GM19239 (cell line): ENCODE data around the gene MGAT5B.

ENCODE experiments used
- DNase-seq: peaks from one replicate; pipeline ENCODE4 v3.0.0; 2011; ENCODE audit warnings: low spot score; ENCODE audit not compliant: insufficient read length
- FAIRE-seq: peaks from 2 replicates; lab custom pipeline; 2011; peaks lifted over from hg19 to GRCh38; lab: Jason Lieb, UNC

Gene MGAT5B

DNA sequence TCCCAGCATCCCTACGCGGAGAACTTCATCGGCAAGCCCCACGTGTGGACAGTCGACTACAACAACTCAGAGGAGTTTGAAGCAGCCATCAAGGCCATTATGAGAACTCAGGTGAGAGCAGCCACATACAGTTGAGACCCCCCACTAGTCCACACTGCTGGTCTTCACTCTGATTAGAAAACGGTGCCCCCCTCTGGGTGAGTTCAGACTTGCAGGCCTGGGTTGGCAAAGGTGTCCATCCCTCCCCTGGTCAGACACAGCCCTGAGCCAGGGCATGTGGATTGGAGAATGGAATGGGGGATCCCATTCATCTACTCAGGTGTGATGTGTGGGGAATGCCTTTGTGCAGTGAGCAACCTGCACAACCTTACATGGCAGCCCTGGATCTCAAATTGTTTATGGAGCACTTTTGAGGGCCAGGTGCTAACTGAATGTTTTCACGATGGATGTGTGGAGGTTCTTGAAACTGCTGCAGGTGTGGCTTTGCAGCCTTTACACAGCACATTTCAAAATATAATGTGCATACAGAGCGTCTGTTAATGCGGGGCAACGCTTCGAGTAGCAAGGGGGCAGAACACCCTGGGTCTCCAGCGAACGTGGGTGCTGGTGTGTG is 72.6 kb downstream of the MGAT5B start:
- FAIRE-seq (no peak), DNase-seq (no peak)

GRCh38 chr17:76943202-76943601 is 75.0 kb downstream of the MGAT5B start:
- no peak for DNase-seq
- FAIRE-seq = no peak

- no peak for FAIRE-seq
Observed at GRCh38 chr17:76943781-76944213, 75.6 kb downstream of the MGAT5B start.

GRCh38 chr17:76944477-76944876 is 76.3 kb downstream of the MGAT5B start:
- no peak for FAIRE-seq
- no peak for DNase-seq

More at GRCh38 chr17:76943781-76944213, 75.6 kb downstream of the MGAT5B start:
- no peak for DNase-seq

DNA sequence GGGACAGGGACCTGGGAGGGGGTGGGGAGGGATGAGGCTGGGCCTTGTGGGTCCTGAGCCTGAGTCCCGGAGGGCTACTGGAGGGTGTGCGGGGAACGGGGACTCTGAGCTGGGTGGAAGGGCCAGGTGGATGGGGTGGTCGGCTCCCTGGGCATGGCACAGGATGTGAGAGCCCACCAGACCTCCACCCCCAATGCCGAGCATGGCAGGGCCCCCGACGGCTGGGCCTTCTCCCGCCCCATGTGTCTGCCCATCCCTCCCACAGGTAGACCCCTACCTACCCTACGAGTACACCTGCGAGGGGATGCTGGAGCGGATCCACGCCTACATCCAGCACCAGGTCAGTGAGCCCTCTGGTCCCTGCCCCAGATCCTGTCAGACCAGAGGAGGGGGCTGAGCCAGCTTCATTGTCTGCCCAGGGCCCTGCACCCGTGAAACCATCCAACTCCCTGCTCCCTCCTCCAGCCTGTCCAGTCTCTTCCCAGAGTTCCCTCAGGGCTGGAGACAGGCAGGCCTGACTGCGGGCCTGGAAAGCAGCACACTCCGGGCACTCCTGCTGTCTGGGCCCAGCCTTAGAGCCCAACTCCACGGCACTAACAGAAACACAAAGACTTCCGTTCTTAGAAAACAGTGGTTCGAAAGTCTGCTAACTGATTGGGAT is 78.0 kb downstream of the MGAT5B start:
- DNase-seq = no peak
- FAIRE-seq = no peak

DNA sequence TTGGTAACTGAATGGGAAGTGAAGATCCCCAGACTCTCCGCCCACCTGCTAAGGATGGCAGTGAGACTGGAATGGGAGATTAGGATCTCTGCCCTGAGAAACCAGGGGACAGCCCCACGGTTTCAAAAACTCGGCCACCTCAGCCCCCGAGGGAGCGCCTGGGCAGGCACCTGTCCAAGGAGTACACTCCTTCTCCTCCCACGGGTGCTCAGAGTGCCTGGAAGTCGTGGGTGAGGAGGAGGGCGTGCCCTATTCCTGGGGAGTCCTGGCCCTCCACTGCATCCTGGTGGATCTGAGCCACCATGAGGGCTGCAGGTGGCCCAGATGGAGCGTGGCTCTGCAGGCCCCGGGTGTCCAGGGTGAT is 78.5 kb downstream of the MGAT5B start:
- FAIRE-seq (no peak), DNase-seq (no peak)

GRCh38 chr17:76947309-76947708 is 79.1 kb downstream of the MGAT5B start:
- DNase-seq (no peak), FAIRE-seq (no peak)

- FAIRE-seq = no peak
- DNase-seq = no peak
Observed at GRCh38 chr17:76947771-76948170, 79.6 kb downstream of the MGAT5B start.

- DNase-seq (no peak), FAIRE-seq (no peak)
Observed at GRCh38 chr17:76948301-76948700, 80.1 kb downstream of the MGAT5B start.

DNA sequence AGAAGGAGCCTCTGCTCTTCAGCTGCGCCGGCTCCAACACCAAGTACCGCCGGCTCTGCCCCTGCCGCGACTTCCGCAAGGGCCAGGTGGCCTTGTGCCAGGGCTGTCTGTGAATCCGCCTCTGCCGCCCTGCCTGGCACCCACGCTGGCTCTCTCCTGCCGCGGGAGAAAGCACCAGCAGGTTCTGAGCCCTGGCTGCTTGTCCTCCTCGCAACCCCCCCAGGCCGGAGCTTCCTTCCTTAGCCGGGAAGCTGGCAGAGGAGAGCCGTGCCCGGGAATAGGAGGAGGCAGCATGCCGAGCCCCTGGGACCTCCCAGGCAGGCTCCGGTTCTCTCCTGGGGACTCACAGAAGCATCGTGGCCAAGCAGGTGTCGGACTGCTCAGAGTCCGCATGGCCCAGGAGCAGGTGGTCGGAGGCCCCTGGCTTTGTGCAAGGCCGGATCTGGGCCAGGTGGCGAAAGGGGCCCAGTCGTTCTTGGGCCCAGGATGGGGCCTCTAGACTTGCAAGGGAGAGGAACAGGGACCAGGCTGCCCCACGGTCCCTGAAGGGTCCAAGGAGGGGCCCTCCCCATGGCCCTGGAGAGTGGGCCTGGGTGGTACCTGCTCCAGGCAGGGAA is 80.6 kb downstream of the MGAT5B start:
- DNase-seq (no peak), FAIRE-seq (no peak)

DNA sequence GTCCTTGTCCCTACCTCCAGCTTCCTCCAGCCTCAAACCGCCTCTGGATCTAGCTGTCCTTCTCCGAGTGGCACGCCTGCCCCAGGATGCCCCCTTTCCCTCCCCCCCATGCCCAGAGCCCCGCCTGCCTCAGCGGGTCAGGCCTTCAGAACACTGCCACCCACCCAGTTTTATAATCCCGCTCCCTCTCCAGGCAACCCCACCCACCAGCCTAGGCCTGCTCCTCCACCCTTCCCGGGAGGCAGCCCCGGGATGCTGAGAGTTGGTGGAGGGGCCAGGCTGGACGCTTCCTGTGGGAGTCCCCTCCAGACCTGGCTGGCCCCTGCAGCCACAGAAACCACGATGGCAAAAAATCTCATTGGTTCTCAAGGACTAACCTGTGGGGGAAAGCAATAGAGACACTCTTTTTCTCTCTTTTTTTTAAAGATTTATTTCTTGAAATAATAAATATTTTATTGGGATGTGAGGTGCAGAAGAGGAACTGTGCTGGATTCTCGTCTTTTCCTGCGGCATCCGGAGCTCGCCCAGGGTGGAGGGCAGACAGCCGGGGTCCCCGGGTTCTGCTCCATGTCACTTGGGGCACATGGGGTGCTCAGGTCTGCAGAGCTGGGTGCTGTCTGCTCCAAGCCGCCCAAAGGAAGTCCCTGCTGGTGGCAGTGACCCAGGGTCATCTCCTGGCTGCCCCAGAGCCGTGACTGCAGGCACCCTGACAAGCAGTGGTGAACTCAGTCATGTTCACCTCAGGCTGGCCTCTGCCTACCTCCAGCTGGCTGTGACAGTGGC is 81.9 kb downstream of the MGAT5B start:
- FAIRE-seq (no peak), DNase-seq (no peak)

DNA sequence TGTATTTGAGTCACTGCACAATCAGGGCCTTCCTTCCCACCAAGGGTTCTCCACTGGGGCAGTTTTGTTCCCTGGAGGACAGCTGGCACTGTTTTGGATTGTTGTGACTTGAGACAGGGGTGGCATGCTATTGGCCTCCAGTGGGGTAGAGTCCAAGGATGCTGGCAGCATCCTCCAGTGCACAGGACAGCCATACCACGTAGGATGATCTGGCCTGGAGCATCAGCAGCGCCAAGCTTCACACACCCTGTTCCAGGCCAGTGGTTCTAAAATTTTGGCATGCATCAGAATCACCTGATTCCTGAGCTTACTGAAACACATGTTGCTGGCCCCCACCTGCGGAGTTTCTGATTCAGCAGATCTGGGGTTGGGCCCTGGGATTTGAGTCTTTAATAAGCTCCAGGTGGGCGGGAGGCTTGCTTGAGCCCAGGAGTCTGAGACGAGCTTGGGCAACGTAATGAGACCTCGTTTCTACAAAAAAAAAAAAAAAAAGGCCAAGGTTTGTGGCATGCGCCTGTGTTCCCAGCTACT is 83.2 kb downstream of the MGAT5B start:
- DNase-seq (no peak), FAIRE-seq (no peak)

DNA sequence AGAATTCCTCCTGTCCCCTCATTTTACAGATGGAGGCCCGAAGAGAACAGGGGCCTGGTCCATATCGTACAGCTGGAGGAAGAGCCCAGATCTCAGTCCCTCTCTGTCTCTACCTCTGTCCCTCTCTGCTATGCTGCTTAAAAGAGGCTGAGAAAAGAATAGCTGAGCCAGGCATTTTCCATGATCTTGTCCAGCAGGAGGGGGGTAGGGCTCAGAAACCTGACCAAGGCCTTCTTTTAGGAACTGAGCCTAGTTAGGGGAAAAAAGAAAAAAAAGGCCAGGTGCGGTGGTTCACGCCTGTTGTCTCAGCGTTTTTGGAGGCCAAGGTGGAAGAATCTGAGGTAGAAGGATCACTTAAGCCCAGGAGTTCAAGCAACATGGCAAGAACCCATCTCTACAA is 84.2 kb downstream of the MGAT5B start:
- DNase-seq (no peak), FAIRE-seq (no peak)

GRCh38 chr17:76953066-76953465 is 84.9 kb downstream of the MGAT5B start:
- DNase-seq (no peak), FAIRE-seq (no peak)

GRCh38 chr17:76953946-76954345 is 85.7 kb downstream of the MGAT5B start:
- FAIRE-seq (no peak), DNase-seq (no peak)

GRCh38 chr17:76955191-76955590 is 87.0 kb downstream of the MGAT5B start:
- FAIRE-seq = no peak
- DNase-seq = no peak

GRCh38 chr17:76956846-76957540 is 88.8 kb downstream of the MGAT5B start:
- no peak for DNase-seq
- FAIRE-seq = no peak

DNA sequence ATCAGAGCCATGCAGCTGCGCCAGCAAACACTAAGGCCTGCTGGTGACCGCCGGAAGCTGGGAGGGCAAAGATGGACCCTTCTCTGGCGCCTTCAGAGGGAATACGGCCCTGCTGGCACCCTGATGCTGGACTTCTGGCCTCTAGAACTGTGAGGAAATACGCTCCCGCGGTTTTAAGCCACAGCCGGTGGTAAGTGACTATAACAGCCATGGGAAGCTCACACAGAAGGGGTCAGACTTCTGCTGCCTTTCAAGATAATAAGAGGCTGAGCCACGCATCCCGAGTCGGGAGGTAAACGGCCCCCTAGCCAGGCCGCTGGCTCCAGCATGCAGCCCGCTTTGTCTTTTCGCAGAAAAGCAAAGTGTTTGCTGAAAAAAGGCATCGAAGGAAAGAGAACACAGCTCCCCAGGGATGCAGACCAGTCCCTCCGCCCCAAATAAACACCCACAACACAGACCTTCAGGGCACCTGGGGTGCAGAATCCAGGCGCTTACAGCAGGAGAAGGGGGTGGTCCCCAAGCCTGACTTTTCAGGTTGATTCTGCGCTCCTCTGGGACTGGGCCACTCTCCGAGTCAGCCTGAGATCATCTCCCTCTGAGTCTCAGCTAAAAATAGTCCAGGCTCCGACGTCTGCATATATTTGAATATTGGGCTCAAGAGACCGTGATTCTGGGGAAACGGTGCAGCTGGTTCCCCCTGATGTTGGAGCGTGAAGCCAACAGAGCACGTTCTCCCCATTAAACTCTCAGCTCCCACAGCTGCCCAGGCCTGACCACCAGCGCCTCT is 89.7 kb downstream of the MGAT5B start:
- FAIRE-seq = no peak
- no peak for DNase-seq

DNA sequence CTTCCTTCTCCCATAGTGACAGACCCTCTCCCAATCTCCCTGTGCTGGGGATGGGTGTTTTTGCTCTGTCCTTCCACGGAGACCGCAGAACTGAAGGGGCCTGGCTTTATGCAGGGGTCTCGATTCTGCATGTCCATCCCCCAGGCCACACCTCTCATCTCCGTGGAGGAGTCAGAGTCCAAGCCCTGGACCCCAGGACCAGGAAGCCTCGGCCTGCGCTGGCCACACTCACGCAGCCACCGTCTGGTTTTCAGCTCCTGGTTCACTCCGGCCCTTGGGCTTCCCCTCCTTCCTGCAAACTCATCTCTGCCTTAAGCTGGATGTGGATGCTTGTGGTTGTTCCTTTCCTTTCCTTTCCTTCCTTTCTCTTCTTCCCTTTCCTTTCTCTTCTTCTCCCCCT is 90.8 kb downstream of the MGAT5B start:
- DNase-seq (no peak), FAIRE-seq (no peak)
